Measurements from ENCODE around the gene CYTH4.

Gene CYTH4

GRCh38 chr22:37270928-37271650, 11.2 kb upstream of the CYTH4 start:
- DNase-seq (ENCODE audit: low read depth): no peak

GRCh38 chr22:37273126-37273845, 9.0 kb upstream of the CYTH4 start:
- no peak for DNase-seq (ENCODE audit: low read depth)

DNA sequence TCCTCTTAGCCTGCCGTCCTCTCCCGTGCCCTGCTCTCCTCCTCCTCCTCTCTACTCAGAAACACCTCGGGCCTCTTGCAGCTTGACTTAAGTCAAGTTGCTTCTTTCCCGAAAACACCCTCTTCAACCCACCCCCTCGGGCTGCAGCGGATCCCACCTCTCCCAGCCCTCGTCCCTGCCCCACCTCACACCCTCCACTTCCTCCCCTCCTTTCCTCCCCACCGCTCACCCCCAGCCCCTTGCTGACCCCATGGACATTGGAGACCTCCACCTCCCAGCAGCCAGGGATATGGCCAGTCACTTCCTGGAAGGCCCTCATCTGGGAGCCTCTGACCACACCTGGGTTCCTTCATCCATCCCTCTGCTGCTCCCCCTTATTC, 8.5 kb upstream of the CYTH4 start:
- DNase-seq (ENCODE audit: low read depth): no peak

DNA sequence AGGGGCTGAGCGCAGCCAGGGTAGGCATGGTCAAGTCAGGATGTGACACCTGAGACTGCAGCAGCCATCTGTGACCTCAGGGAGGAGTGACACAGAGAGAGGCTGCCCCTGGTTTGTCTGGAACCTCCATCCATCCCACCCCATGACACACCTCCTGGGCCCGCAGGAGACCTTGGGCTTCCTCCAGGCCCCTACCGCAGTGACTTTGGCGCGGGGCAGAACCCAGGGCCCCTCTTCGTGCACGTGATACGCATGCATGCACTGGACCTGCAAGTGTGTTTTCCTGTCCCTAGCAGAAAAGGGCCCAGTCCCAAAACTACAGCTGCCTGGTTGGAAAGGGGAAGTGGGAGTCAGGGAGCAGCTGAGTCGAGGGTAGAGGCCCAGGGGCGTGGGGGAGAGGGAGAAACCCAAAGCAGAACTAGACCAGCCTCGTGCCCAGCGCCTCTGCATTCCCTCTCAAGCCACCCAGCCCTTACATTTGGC, 7.9 kb upstream of the CYTH4 start:
- no peak for DNase-seq (ENCODE audit: low read depth)

DNA sequence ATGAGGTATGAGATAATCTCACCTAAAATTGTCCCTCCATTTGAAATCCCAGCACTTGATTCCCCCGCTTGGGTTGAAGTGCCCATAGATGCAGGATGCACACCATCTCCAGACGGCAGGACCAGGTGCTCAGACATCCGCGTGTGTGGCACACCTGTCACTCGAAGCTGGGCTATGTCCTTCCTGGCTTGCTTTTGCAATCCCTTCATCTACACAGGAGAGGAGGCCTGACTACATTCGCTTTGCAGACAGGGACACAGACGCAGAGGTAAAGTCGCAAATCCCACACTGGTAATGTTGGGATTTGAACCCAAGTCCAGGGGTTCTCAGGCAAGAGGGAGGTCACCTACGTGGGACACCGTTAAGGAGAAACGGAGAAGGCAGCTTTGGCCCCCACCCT, 7.2 kb upstream of the CYTH4 start:
- DNase-seq (ENCODE audit: low read depth): no peak

GRCh38 chr22:37275622-37276021, 6.7 kb upstream of the CYTH4 start:
- DNase-seq (ENCODE audit: low read depth): no peak

- DNase-seq (ENCODE audit: low read depth): no peak
These were observed 5.5 kb upstream of the CYTH4 start for GRCh38 chr22:37276776-37277175.

- DNase-seq (ENCODE audit: low read depth): no peak
These were observed 4.9 kb upstream of the CYTH4 start for GRCh38 chr22:37277384-37277783.

- DNase-seq (ENCODE audit: low read depth): no peak
These were observed 4.0 kb upstream of the CYTH4 start for GRCh38 chr22:37278261-37278660.

DNA sequence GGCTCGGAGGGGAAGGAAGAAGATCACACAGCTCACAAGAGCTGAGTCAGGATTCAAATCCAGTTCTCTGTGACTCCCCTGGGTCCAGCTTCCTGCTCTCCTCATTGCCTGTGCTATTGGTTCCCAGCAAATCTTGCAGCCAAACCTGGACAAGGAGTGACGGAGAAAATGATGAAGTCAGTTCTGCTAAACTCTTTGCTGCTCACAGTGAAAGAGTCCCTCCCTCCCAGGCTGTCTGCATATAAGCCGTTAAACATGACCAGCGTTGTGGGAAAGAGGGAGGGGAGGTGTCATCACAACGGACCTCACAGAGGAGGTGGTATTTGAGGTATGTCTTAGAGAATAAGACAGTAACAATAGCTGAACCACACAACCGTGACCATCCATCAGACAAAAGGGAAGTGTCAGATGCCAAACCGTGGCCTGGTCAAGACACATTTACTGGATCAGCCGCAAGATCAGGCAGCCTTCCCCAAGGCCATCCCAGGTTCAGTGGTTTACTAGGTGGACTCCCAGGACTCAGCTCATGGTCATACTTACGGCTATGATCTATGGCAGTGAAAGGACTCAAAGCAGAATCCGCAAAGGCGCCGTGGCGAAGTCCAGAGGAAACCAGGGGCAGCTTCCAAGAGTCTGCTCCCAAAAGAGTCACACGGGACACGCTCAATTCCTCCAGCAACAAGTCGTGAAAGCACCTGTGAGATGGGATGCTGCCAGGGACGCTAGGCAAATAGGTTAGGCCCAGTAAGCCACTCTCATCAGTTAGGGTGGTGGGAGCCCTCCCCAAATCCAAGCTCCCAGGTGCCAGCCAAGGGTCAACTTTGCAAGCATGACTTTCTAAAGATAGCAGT, 2.8 kb upstream of the CYTH4 start:
- DNase-seq (ENCODE audit: low read depth): no peak

DNA sequence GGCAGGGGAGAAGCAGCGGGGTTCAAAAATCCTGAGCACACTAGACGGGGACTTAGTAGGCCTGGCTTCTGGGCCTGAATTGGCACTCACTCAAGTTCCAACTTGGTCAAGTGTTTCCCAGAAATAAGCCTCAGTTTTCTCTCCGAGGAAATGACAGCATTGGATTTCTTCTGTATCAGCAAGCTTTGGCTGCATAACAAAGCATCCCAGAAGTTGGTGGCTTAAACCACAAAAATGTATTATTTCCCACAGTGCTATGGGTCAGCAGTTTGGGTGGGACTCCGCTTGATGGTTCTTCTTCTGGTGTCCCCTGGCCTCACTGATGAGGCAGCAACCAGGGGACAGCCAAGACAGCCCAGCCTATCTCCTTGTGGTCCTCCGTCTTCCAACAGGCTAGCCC, 1.6 kb upstream of the CYTH4 start:
- no peak for DNase-seq (ENCODE audit: low read depth)

- no peak for DNase-seq (ENCODE audit: low read depth)
These were observed 1.1 kb upstream of the CYTH4 start for GRCh38 chr22:37281195-37281594.

DNA sequence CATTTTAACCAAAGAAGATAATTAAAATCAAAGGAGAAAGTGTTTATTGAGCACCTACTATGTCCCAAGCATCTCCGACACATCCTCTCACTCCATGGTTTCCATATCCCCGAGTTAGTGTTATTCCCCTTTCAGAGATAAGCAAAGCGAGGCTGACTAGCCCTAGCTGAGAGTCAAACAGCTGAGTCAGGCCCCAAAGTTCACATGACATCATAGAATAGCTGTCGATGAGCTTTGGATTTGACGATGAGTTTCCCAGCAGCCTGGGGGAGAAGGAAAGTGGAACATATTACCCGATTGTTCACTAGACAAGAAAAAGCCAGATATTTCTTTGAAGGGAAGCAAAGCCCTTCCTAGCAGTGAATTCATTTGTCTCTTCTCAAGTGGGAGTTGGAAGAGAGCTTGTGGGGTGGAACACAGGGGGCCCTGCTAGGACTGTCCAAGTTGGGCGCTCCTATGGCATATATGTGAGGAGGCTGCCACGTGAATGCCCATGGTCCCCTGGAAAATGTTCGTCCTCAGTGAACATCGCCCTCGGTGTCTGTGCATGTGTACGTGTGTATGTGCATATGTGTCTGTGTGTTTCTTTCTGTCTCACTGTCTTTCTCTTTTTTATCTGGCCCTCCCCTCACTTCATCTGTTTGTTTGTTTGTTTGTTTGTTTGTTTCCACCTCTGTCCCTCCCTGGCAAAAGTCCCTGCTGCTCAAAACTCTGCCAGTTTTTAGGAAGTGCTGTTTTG, 493 bp upstream of the CYTH4 start:
- no peak for DNase-seq (ENCODE audit: low read depth)

DNA sequence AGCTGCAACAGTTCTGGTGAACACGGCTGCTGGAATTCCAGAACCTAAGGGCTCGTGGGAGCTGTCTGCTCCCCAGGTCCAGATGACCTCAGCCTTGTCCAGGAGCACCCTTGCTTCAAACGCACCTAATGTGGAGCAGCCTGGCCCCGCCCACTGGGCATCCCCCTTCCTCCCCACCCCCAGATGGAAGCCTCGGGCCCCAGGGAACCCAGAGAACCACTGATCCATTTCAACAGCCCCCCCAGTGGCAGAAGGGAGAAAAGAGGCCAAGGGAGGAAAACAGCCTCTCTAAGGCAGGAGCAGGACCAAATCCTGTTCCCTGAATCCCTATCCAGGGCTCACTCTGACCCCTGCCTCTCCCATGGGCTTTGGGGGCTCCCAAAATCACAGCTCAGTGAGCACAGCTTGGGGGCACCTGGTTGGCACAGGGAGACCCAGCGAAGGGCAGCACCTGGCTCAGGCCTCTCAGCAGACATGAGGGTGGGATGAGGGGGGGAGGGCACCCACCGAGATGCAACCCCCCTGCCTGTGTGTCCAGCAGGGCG, 1.2 kb downstream of the CYTH4 start:
- peak; percentile 50 for DNase-seq (ENCODE audit: low read depth)

DNA sequence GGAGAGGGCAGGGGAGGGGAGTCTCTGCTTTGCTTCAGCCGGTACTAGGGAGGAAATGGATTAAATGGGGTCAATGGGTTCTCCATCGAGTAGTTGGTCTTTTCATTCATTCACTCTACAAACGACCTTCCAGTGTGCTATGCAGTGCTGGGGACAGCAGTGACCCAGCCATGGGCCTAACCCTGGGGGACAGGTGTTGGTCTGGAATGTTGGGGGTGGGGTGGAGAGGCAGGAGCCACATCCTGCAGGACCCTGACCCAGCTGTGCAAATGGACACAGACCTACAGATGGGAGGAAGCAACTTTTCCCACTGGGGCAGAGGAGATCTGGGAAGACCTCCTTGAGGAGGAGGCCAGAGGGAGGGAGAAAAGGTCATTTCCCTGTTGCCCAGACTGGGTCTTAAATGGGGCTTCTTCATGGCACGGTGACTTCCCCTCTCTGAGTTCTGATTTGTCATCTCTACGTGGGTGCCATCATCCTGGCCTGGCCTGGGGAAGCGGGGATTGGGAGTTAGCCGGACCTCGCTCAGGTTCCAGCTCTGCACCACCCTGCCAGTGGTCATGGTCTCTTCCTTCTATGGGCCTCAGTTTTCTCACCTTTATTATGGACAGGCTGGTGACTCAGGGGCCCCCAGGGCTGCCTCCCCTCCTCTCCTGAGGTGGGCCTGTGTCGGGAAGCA, 2.0 kb downstream of the CYTH4 start:
- DNase-seq (ENCODE audit: low read depth): no peak

DNA sequence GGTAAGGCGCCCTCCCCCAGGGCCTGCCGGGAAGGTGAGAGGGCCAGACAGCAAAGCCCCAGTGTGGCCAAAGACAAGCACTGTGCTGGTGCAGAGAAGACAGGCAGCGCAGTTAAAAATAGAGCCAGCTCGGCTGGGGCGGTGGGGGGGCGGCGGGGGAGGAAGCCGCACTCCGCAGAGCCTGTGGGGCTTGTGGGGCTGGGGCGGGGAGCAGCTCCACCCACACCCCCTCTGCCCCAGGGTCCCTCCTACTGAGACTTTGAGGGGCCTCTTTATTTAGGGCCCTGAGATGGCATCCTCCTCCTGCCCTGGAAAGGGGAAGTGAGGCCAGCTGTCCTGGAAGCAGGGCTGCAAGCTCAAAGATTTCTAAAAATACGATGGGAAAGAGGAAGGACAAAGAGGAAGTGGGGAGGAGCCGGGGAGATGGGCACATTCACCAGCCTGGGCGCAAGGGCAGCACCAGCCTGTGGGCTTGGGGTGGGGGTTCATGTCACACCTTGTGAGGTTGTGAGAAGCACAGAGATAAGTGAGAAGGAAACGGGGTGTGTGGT, 2.6 kb downstream of the CYTH4 start:
- DNase-seq (ENCODE audit: low read depth): peak; percentile 53

DNA sequence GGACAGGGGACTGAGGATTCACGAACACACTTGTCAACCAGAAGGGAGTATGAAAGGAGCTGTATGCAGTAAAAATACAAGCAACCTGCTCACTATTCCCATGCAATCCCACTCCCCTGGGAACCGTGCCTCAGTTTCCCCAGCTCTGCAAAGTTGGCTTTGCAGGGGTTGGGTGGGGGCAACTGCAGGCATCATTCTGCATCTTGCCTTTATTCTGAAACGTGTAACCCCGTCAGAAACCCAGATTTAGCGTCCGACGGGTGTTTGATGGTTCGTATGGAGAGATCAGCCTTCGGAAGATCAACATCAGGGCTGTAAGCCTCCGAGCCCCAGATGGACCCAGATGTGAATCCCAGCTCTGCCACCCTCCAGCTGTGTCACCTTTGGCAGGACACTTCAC, 3.6 kb downstream of the CYTH4 start:
- DNase-seq (ENCODE audit: low read depth): no peak

DNA sequence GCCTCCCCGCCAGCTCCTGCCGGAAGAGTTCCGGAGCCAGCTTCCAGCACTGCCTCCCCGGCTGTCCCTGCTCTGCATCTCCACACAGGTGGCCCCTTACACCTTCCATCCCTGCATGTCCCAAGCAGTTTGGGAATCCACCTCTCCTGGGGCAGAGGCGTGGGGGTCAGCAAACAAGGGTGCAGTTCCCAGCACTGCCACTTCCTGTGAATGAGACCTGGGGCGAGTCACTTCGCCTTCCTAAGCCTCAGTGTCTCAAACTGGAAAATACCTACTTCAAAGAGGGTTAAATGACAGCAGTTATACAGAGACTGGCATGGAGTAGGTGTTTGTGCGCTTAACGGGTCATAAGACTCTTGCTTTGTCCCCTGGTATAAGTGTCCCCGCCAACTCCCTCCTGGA, 5.2 kb downstream of the CYTH4 start:
- no peak for DNase-seq (ENCODE audit: low read depth)

DNA sequence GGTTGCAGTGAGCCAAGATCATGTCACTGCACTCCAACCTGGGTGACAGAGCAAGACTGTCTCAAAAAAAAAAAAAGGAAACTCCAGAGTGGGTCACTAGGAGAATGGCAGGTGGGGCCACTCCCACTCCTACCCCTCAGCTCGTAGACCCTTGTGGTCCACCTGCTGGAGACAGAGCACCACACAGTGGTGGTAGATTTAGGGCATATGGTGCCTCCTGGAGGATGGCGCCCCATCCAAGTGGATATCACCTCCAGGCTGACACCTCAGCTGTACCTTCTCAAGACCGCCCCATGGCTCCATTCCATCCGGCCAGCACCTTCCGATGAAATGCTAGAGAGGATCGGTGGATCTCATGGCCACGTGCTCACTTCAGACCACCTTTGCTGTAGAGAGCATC, 6.2 kb downstream of the CYTH4 start:
- DNase-seq (ENCODE audit: low read depth): no peak

GRCh38 chr22:37289156-37289735, 6.9 kb downstream of the CYTH4 start:
- no peak for DNase-seq (ENCODE audit: low read depth)

GRCh38 chr22:37290737-37291136, 8.4 kb downstream of the CYTH4 start:
- DNase-seq (ENCODE audit: low read depth): no peak

All from stimulated activated CD8-positive, alpha-beta memory T cell treated with anti-CD3 and anti-CD28 coated beads, Interleukin-12 subunit alpha, Interleukin-12 subunit beta, amount 100 ng/mL, for 4 hours (primary cell).